ENCODE measurements around the gene TMTC2. TPM values are rescaled to one million over a fixed set of nuclear protein-coding genes. Genes with fewer than 3 reads are reported as not detected.

Gene TMTC2
- total RNA-seq, 6 experiments from 2014 or later, result 0.74 to 1.9 (median 0.96) TPM

GRCh38 chr12:83097643-83098342 lies 411.1 kb downstream of the TMTC2 start:
- no peaks in the 10 kb centered on the region for H3K4me1 ChIP-seq
- intact Hi-C loops (cut with DNase I), result no loop called here
- H3K9me3 ChIP-seq, result no peaks in the 10 kb centered on the region
- H3K27ac ChIP-seq, result no peak overlapping the region
- H3K36me3 ChIP-seq, result no peaks in the 10 kb centered on the region
- TF ChIP-seq POLR2A (IDR thresholded peaks at IDR 0.05), result no peak
- TF ChIP-seq CTCF (IDR thresholded peaks at IDR 0.05), result no peak
- WGBS (ENCODE audit: insufficient coverage, low coverage, low lambda C conversion rate, missing lambda C conversion rate), result 74% methylated on average over 5 of the region's 5 CpGs
- ATAC-seq (no peak), DNase-seq (no peak)
- no peak overlapping the region for H3K4me3 ChIP-seq
- no peaks in the 10 kb centered on the region for H3K27me3 ChIP-seq

DNA sequence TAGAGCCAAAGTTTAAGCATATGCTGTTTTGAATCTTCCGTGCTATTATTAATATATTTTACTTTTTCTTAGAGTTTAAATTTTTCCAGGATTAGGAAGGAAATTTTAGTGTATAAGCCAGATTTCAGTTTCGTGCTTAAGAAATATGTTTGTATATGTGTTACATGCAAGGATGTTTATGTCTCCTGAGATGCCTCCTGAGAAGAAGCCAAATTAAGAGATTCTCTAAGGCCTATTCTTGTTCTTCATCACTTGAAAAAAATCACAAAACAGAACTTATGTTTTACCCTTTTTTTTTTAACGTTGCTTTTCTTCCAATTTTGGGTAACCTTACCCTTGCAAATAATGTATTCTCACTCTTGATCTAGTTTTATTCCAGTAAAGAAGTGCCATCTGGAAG lies 412.7 kb downstream of the TMTC2 start:
- H3K4me3 ChIP-seq, result no peak overlapping the region
- no peaks in the 10 kb centered on the region for H3K9me3 ChIP-seq
- H3K27me3 ChIP-seq, result no peaks in the 10 kb centered on the region
- TF ChIP-seq POLR2A (IDR thresholded peaks at IDR 0.05) (no peak), CTCF (IDR thresholded peaks at IDR 0.05) (no peak)
- 74% methylated on average over 3 of the region's 3 CpGs for WGBS (ENCODE audit: insufficient coverage, low coverage, low lambda C conversion rate, missing lambda C conversion rate)
- ATAC-seq (no peak), DNase-seq (no peak)
- no peaks in the 10 kb centered on the region for H3K36me3 ChIP-seq
- H3K27ac ChIP-seq, result no peak overlapping the region
- intact Hi-C loops (cut with DNase I), result no loop called here
- H3K4me1 ChIP-seq, result no peaks in the 10 kb centered on the region

GRCh38 chr12:83102499-83102898 lies 415.8 kb downstream of the TMTC2 start:
- Histone ChIP-seq H3K27me3 (no peaks in the 10 kb centered on the region), H3K4me3 (no peak overlapping the region), H3K36me3 (no peaks in the 10 kb centered on the region), H3K27ac (no peak overlapping the region), H3K9me3 (no peaks in the 10 kb centered on the region), H3K4me1 (no peaks in the 10 kb centered on the region)
- DNase-seq (no peak), ATAC-seq (peak in 2 of 4 donors; percentile 42 to 65)
- intact Hi-C loops (cut with DNase I), result no loop called here
- TF ChIP-seq POLR2A (IDR thresholded peaks at IDR 0.05) (no peak), CTCF (IDR thresholded peaks at IDR 0.05) (no peak)
- WGBS (ENCODE audit: insufficient coverage, low coverage, low lambda C conversion rate, missing lambda C conversion rate), result 41% methylated on average over 2 of the region's 2 CpGs

DNA sequence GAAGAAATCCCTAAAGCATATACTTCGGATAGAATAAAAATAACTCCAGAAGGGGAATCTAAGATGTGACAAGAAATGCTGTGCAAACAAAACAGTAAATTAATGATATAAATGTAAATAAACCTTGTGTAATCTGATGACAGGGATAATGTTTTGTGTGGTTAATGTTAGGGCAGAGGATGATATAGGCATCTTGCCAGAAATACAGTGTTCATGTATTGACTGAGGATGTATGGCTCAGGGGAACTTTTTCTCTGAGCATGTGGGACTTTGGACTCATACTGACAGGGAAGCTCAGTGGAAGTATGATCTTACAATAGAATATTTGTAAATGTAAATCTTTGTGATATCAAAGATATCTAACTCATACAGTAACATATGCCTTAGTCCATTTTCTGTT lies 420.2 kb downstream of the TMTC2 start:
- ATAC-seq (no peak), DNase-seq (no peak)
- 81% methylated on average over 1 of the region's 1 CpG for WGBS (ENCODE audit: insufficient coverage, low coverage, low lambda C conversion rate, missing lambda C conversion rate)
- Histone ChIP-seq H3K36me3 (no peaks in the 10 kb centered on the region), H3K4me3 (no peak overlapping the region), H3K27me3 (no peaks in the 10 kb centered on the region), H3K4me1 (no peaks in the 10 kb centered on the region), H3K27ac (no peak overlapping the region), H3K9me3 (no peaks in the 10 kb centered on the region)
- TF ChIP-seq POLR2A (IDR thresholded peaks at IDR 0.05) (no peak), CTCF (IDR thresholded peaks at IDR 0.05) (no peak)
- intact Hi-C loops (cut with DNase I), result no loop called here
